ENCODE data around the gene CCDC40.

The CCDC40 gene, protein sequence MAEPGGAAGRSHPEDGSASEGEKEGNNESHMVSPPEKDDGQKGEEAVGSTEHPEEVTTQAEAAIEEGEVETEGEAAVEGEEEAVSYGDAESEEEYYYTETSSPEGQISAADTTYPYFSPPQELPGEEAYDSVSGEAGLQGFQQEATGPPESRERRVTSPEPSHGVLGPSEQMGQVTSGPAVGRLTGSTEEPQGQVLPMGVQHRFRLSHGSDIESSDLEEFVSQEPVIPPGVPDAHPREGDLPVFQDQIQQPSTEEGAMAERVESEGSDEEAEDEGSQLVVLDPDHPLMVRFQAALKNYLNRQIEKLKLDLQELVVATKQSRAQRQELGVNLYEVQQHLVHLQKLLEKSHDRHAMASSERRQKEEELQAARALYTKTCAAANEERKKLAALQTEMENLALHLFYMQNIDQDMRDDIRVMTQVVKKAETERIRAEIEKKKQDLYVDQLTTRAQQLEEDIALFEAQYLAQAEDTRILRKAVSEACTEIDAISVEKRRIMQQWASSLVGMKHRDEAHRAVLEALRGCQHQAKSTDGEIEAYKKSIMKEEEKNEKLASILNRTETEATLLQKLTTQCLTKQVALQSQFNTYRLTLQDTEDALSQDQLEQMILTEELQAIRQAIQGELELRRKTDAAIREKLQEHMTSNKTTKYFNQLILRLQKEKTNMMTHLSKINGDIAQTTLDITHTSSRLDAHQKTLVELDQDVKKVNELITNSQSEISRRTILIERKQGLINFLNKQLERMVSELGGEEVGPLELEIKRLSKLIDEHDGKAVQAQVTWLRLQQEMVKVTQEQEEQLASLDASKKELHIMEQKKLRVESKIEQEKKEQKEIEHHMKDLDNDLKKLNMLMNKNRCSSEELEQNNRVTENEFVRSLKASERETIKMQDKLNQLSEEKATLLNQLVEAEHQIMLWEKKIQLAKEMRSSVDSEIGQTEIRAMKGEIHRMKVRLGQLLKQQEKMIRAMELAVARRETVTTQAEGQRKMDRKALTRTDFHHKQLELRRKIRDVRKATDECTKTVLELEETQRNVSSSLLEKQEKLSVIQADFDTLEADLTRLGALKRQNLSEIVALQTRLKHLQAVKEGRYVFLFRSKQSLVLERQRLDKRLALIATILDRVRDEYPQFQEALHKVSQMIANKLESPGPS

GRCh38 chr17:80035937-80036714 lies at the start of gene CCDC40:
TSS of gene CCDC40 (plus strand) at chr17:80036642. CDS start at chr17:80036663, 21 bp downstream.
- DNase-seq (ENCODE audit: low read depth in 1 of 2, low spot score in 1 of 2) = peak; percentile 89 to 94
- TF ChIP-seq JUND (IDR thresholded peaks at IDR 0.05; ENCODE audit: low read depth) = no peak
- in situ Hi-C loops (cut with HindIII; ENCODE audit: low pct_unique_long_range_greater_than_20kb, low sequenced_read_pairs) = no loop called here

DNA sequence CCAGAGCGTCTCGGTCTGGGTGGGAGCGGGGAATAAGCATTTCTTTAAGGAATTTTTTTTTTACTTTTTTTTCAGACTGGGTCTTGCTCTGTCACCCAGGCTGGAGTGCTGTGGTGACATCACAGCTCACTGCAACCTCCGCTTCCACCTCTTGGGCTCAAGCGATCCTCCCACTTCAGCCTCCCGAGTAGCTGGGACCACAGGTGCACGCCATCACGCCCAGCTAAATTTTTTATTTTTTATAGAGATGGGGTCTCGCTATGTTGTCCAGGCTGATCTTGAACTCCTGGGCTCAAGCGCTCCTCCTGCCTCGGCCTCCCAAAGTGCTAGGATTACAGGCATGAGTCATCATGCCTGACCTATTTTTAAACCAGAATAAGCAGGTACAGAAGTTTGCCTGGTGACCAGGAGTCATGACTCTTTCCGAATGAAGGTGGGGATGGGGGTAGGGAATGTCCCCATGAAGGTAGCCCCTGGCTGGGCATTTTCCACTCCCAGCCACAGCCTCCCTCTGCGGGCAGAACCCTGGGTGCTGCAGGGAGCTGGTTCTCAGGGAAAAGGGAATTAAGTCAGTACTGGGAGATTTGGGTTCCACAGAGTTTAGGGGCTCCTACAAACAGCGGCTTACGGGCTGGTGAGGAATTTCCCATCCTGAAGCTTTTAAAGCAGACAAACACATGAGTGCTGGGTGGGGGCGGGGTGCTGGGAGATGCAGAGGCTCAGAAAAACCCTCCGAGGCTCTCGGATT lies 49.1 kb upstream of the CCDC40 start:
- in situ Hi-C loops (cut with HindIII; ENCODE audit: low pct_unique_long_range_greater_than_20kb, low sequenced_read_pairs) = no loop called here
- TF ChIP-seq JUND (IDR thresholded peaks at IDR 0.05; ENCODE audit: low read depth) = no peak
- DNase-seq (ENCODE audit: low read depth in 1 of 2, low spot score in 1 of 2) = no peak

DNA sequence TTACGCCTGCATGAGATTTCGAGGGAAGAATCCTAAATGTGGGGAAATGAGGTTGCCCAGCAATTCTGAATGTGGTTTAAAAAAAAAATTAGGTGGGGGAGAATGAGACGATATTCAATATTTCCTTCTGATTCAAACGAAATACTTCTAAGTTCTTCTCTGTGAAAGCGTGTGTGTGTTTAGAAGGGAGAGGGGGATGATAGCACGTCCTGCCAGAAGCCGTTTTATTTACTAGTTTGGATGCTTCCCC lies 48.6 kb upstream of the CCDC40 start:
- in situ Hi-C loops (cut with HindIII; ENCODE audit: low pct_unique_long_range_greater_than_20kb, low sequenced_read_pairs) = no loop called here
- DNase-seq (ENCODE audit: low read depth in 1 of 2, low spot score in 1 of 2) = no peak
- TF ChIP-seq JUND (IDR thresholded peaks at IDR 0.05; ENCODE audit: low read depth) = no peak

DNA sequence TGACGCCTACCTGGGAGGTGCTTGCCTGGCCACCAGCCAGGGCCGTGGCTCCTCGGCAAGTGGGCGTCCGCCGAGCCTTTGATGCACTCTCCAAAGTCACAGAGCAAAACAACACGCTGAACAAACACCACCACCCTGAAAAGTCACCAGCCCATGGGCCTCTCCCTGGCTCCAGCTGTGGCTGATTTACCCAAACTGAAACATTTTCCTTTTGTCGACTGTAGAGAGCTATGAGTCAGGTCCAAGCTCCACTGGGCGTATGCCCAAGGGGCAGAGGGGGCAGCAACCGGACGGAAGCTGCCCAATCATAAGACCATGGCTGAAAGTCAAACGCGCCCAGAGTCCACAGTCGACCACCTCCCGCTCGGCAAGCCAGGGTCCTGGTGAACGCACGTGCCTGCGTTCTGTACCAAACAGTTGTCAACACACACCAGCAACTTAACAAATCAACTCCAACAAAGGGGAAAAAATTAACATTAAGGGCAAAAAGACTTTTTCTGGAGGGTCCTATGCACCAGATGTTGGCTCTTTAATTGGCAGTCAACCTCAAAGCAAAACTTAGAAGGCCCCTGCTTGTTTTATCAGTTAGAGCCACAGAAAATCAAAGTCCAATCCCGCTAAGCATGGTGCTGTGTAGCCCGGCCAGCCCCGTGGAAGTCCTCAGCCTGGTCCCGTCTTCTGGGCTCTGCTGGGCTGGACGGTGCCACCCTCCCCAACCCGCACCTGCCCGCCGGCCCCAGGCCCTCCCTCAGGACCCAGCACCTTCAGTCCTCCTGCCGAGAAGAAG lies 48.1 kb upstream of the CCDC40 start:
- TF ChIP-seq JUND (IDR thresholded peaks at IDR 0.05; ENCODE audit: low read depth) = no peak
- no peak for DNase-seq (ENCODE audit: low read depth in 1 of 2, low spot score in 1 of 2)
- in situ Hi-C loops (cut with HindIII; ENCODE audit: low pct_unique_long_range_greater_than_20kb, low sequenced_read_pairs) = no loop called here

DNA sequence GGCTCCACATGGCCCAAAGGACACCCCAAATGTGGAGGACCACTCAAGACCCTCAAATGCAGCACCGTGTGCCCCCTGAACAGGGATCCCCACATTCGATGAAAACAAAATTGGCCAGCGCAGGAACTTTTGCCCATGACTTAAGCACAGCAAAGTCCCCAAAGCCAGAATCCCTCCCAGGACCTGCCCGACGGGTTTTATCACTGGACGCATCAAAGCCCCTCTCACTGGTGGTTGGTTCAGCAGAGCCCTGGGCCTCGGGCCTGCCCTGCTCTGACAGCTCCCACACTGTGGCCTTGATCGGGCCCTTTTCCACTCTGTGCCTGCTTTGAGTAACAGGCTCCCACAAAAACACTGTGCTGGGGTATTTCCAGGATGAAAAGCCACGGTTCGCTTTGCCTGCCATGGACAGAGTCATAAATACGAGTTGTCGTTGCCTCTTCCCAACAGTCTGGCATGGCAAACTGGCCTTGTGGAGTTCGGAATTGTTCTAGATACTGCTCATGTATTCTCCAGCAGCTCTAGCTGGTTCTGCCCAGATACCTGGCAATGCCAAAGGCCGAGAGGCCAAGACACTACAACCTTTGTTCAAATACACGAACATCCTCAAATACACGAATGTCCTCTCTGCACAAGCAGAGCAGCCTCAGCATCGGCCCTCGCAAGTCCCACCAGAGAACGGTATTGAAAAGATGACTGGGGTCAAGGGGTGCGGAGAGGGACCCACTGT lies 47.2 kb upstream of the CCDC40 start:
- no peak for DNase-seq (ENCODE audit: low read depth in 1 of 2, low spot score in 1 of 2)
- in situ Hi-C loops (cut with HindIII; ENCODE audit: low pct_unique_long_range_greater_than_20kb, low sequenced_read_pairs) = no loop called here
- no peak for TF ChIP-seq JUND (IDR thresholded peaks at IDR 0.05; ENCODE audit: low read depth)

GRCh38 chr17:79990051-79990592 lies 46.3 kb upstream of the CCDC40 start:
- DNase-seq (ENCODE audit: low read depth in 1 of 2, low spot score in 1 of 2) = peak; percentile 31 to 66
- in situ Hi-C loops (cut with HindIII; ENCODE audit: low pct_unique_long_range_greater_than_20kb, low sequenced_read_pairs) = no loop called here

DNA sequence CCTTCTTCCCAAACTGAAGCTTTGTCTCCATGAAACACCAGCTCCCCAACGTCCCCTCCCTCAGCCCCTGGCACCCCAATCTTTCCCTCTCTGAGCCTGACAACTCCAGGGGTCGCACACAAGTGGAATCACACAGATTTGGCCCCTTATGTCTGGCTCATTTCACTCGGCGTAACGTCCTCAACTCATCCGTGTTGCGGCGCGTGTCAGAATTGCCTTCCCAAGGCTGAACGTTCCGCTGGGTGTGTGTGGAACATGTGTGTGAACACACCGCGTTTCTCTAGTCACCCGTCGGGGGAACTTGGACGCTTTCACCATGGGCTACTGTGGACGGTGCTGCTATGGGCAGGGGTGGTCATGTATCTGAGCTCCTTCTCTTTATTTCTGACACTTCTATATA lies 45.7 kb upstream of the CCDC40 start:
- DNase-seq (ENCODE audit: low read depth in 1 of 2, low spot score in 1 of 2) = no peak
- in situ Hi-C loops (cut with HindIII; ENCODE audit: low pct_unique_long_range_greater_than_20kb, low sequenced_read_pairs) = no loop called here
- TF ChIP-seq JUND (IDR thresholded peaks at IDR 0.05; ENCODE audit: low read depth) = no peak

More at GRCh38 chr17:79990051-79990592, 46.3 kb upstream of the CCDC40 start:
- no peak for TF ChIP-seq JUND (IDR thresholded peaks at IDR 0.05; ENCODE audit: low read depth)

- DNase-seq (ENCODE audit: low read depth in 1 of 2, low spot score in 1 of 2) = peak; percentile 93 to 96
Observed at GRCh38 chr17:79991140-79991923, 45.1 kb upstream of the CCDC40 start.

DNA sequence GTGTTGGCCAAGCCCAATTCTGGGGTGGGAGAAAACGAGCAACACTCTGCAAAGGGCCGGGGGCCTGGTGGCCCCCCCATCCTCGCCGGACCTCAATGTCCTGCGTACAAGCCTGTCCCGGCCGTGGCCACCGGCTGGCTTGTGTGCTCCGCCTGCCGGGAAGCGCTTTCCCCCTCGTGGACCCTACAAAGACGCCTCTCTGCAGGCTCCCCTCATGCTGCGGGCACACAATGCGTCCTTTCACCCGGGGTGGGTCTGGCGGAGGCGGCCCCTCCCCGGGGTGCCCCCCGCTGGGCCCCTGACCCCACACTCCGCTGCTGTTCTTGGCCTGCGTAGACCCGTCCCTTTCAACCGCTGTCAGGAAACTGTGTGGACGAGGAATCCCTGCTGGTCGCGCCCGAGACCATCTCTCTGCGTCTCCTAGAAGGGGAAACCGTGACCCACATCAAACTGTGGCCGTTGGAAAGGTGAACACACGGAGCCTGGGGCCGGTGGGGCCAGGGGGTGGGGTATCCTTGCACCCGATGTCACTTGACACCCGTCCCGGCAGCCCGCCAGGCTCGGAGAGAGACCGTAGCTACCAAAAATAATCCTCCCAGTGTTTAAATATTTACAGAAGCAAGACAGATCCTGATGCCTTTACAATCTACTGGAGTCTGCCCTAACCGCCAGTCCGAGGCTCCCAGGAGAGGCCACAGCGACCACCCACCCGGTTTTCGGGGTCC lies 44.4 kb upstream of the CCDC40 start:
- DNase-seq (ENCODE audit: low read depth in 1 of 2, low spot score in 1 of 2) = peak; percentile 29 to 93
- in situ Hi-C loops (cut with HindIII; ENCODE audit: low pct_unique_long_range_greater_than_20kb, low sequenced_read_pairs) = no loop called here
- no peak for TF ChIP-seq JUND (IDR thresholded peaks at IDR 0.05; ENCODE audit: low read depth)

More at GRCh38 chr17:79991140-79991923, 45.1 kb upstream of the CCDC40 start:
- in situ Hi-C loops (cut with HindIII; ENCODE audit: low pct_unique_long_range_greater_than_20kb, low sequenced_read_pairs) = no loop called here
- no peak for TF ChIP-seq JUND (IDR thresholded peaks at IDR 0.05; ENCODE audit: low read depth)

All from T47D (cell line).